GM19395 (cell line): ENCODE results near the gene ARHGEF16.

Source experiments
- ATAC-seq: cut with Tn5 transposase; IDR thresholded peaks from one replicate; pipeline ENCODE4 v1.9.1; 2021; ENCODE audit warnings: mild to moderate bottlenecking, moderate library complexity; ENCODE audit not compliant: unreplicated experiment

Gene ARHGEF16

GRCh38 chr1:3498986-3499385 is 44.5 kb downstream of the ARHGEF16 start:
- ATAC-seq = no peak

- no peak for ATAC-seq
Observed at GRCh38 chr1:3499611-3500010, 45.1 kb downstream of the ARHGEF16 start.

DNA sequence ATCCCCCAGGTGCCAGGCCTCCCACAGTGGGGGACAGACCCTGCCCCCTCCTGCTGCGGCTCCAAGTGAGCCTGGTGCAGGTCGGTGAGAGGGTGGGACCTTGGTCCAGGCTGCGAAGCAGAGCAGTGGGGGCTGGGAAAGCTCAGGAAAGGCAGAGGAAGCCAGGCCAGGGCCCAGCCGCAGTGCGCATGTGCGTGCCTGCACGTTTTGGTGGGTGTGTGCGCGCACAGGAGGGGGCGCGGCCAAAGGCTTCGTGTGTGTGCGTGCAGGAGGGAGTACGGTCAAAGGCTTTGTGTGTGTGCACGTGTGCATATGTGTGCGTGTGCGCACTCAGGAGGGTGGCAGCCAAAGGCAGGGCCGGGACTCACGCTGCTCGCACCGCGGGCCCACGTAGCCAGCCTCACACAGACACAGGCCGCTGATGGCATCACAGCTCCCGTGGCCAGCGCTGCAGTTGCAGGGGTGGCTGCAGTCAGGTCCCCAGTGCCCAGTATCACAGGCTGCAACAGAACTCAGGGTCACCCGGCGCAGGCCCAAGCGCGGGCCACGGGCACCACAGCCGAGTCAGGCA is 45.9 kb downstream of the ARHGEF16 start:
- no peak for ATAC-seq

- no peak for ATAC-seq
Observed at GRCh38 chr1:3501437-3501836, 47.0 kb downstream of the ARHGEF16 start.

- no peak for ATAC-seq
Observed at GRCh38 chr1:3501856-3502640, 47.6 kb downstream of the ARHGEF16 start.

DNA sequence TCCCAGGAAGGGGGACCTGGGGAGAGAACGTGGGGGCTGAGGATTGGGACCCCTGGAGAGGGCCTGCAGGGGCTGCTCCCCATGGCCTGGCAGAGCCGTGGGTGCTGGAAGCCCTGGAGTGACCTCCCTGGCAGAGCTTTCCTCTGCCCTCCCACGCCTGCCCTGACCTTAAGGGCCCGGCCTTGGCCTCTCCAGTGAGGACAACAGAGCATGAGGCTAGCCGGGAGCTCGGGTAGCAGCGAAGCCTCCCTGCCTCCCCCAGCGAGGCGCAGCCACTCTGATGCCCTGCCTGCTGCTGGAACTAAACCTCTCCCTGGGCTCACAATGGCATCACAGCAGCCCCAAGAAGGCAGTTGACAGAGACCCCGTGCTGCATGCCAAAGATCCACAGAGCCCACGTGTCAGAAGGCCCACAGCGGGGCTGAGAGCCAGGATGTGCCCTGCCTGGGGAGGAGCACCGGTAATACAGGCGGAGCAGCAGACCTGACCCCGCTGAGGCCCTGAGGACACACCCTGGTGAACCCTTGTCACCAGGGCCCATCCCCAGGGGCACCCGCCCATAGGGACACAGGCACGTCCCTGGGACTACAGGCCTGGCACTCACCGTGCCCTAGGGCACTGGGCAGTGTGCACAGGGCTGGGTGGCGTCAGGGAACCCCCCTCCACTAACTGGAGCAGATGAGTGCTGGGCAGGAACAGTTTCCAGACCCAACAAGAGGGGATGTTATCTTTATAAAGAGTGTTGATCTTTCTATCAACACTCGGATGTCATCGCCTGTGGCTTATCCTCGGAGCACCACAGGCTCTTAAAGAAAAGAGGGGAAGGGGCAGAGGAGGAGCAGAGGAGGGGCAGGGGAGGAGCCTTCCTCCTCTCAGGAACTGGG is 48.4 kb downstream of the ARHGEF16 start:
- no peak for ATAC-seq

DNA sequence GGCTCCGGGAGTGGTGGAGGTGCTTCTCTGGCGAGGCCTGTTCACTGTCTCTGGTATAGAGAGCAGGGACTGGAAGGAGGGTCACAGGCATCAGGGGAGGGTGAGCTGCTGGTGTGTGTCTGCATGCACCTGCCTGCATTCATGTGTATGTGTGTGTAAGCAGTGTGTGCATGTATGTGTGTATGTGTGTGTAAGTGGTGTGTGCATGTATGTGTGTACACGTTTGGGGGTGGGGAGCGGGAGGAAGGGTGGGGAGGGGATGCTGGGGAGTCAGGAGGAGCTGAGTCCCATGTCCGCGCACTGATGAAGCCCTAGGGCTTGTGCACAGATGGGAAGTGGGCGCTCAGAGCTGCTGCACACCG is 49.0 kb downstream of the ARHGEF16 start:
- no peak for ATAC-seq

- no peak for ATAC-seq
Observed at GRCh38 chr1:3504151-3504821, 49.8 kb downstream of the ARHGEF16 start.

DNA sequence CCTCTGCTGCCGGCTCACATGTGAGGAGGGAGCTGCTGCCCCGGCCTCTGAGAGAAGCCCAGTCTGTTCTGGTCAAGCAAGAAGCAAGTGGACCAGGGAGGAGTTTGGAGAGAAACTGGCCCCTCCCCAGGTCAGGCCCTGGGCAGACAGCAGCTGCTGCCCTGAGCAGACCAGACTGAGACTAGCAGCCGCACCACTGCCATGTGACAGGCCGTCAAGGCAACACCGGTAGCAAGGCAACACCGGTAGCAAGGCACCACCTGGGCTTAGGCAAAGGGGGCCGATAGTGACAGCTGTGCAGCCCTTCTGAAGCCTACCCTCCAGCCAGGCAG is 50.3 kb downstream of the ARHGEF16 start:
- no peak for ATAC-seq

DNA sequence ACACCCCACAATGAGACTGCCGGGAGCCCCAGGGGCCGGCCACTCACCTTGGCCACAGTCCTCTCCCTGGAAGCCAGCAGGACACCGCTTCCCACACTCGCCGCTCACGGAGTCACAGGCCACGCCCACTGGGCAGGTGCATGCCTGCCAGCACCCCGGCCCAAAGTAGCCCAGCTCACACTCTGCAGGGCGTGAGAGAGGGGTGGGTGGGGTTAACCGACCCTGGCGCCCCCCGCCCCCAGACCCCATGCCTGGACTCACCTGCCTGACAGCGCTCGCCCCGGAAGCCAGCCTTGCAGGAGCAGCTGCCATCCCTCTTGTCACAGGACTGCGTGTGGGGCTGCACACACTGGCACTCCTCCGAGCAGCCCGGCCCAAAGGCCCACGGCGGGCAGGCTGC is 50.7 kb downstream of the ARHGEF16 start:
- ATAC-seq = no peak

DNA sequence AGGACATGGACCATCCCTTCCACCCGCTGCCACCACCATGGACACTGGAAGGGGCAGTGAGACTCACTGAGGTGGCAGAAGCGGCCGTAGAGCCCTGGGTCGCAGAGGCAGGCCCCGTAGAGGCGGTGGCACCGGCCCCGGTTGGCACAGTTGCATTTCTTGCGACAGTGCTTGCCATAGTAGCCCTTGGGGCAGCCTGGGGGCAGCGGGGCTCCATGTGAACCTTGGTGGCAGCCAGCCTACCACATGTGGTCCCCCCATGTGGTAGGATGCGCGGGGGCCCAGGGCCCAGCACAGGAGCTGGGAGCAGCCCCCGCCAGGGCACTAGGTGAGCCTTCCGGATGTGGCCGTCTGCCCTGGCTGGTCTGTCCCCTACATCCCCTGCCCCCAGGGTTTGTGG is 51.6 kb downstream of the ARHGEF16 start:
- ATAC-seq = no peak

DNA sequence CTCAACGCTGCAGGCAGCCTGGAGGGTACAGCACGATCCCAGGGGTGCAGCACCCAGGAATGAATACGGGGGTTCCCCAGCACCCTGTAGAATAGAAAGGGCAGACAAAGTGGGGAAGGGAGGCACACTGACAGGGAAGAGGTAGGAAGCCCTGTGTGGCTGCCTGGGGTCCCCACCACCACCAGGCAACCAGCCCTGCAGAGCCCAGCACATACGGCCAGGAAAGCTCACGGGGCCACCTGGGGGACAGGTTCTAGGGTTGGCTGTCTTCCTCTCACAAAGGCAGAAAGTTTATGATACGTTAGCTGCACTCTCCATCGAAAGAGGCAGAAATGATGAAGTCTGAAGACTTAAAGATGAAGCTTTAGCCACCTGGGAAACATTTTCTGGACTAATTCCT is 52.5 kb downstream of the ARHGEF16 start:
- no peak for ATAC-seq

DNA sequence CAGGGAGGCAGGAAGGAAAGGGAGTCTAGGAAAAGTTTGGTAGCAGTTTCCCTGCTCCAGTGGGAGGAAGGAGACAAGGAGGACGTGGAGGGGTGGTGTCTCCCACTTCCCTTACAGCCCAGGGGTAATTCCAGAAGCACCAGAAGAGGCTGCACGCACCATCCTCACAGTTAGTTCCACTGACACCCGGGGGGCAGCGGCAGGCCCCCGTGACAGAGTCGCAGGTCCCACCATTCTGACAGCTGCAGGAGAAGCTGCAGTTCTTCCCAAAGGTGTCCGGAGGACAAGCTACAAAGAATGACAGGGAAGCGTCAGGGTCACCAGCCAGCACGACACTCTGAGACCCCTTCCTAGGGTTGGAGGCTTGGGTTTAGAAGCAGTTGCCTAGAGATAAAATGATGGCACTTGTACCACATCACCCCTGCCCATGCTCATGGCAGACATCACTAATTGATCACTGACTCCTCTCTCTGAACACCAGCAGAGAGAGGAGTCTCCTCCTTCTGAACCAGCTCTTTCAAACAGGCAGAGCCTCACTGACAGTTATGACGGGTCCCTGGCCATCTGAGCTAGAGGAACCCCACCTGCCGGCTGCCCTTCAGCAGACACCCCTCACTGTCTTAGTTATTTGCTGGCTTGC is 53.3 kb downstream of the ARHGEF16 start:
- no peak for ATAC-seq

GRCh38 chr1:3508757-3509415 is 54.4 kb downstream of the ARHGEF16 start:
- ATAC-seq = no peak

DNA sequence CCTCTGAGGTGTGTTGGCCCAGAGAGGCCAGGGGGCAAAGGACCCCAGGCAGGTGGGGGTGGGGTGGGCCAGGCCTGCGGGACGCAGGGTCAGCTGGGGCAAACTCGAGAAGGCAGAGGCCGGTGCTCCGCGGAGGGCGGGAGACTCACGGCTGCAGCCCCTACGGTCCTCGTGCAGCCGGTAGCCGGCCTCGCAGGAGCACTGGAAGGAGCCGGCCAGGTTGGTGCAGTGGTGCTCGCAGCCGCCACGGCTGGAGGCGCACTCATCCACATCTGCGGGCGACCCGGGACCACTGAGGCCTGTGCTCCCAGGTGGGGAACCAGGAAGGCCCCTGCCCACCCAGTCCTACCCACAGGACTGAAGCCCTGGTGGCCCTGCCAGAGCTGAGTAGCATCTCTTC is 55.3 kb downstream of the ARHGEF16 start:
- ATAC-seq = no peak

GRCh38 chr1:3510136-3510955 is 55.9 kb downstream of the ARHGEF16 start:
- ATAC-seq = no peak

GRCh38 chr1:3510956-3511250 is 56.4 kb downstream of the ARHGEF16 start:
- ATAC-seq = no peak

DNA sequence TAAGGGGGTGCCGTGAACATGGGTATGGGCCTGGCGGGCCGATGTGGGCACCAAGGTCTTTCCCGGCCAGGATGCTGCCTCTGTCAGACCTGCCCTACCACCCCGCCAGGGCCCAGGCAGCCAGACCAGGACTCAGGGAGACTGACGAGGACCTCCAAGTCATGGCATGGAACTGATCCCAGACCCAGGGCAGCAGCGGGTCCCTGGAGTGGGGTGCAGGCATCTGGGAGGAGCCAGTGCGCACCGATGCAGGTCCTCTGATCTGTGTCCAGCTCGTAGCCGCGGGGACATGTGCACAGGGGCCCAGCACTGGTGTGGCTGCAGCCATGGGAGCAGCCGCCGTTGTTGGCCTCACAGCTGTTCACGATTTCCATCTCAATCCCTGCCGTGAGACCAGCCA is 56.8 kb downstream of the ARHGEF16 start:
- no peak for ATAC-seq

DNA sequence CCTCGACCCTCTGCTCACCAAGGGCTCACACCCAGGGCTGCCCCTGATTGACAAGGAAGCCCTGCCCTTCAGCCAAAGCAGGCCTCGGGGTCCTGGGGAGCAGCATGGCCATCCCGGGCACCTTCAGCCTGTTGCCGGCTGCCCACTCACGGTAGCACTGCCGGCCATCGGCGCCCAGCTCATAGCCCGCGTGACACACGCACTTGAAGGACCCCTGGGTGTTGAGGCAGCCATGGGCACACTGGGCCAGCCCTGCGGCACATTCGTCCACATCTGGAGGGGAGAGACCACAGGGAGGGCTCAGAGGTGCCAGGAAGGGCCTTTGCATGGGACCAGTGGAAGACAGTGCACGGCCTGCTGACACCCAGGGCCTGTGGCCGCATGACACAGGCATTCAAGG is 57.4 kb downstream of the ARHGEF16 start:
- no peak for ATAC-seq

DNA sequence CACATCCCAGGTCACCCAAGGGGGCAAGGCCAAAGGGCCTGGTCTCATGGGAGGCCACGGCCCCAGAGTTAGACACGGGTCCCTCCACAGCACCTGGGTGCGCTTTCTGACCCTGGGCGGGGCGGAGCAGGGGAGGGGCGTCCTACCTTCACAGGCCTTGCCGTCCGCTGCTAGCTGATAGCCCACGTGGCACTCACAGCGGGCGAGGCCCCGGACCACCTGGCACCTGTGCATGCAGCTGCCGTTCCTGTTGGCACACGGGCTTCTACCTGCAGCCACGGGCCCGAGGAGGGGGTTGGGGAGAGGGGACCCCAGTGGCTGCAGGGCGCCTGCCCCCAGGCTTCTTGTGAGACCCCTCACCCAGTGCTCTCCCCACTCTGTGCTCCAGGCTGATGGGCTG is 59.9 kb downstream of the ARHGEF16 start:
- ATAC-seq = no peak
